Measurements from ENCODE around the gene GSN. TPM values are rescaled to one million over a fixed set of nuclear protein-coding genes. Genes with fewer than 3 reads are reported as not detected.

Gene GSN
- total and polyA plus RNA-seq, 5 donors from 2014 or later, result 2.7 to 12.1 (median 5.2) TPM

GRCh38 chr9:121303456-121304451 lies 35.8 kb downstream of the GSN start:
- Histone ChIP-seq H3K4me3 (ENCODE audit: low read depth, low read length) (no peak overlapping the region), H3K27ac (ENCODE audit: insufficient read depth, low read length, poor library complexity, severe bottlenecking) (no peak overlapping the region), H3K4me1 (ENCODE audit: control insufficient read depth, insufficient read depth, low read length, poor library complexity, severe bottlenecking) (peaks cover 6% of the 10 kb centered on the region), H3K27me3 (ENCODE audit: control insufficient read depth, insufficient read depth, low read length) (no peaks in the 10 kb centered on the region), H3K36me3 (ENCODE audit: control insufficient read depth, insufficient read depth, low read length) (no peaks in the 10 kb centered on the region), H3K9me3 (ENCODE audit: control insufficient read depth in 2 of 2, low read length in 2 of 2) (no peaks in the 10 kb centered on the region)
- Mint-ChIP-seq H3K36me3 (peaks cover 18% of the 10 kb centered on the region), H3K9me3 (no peaks in the 10 kb centered on the region), H3K4me3 (no peak overlapping the region), H3K4me1 (peaks cover 0 to 13% (median 7%) of the 10 kb centered on the region in 4 donors), H3K27ac (no peak overlapping the region), H3K27me3 (peaks cover 16% of the 10 kb centered on the region)
- ATAC-seq (ENCODE audit: low read depth in 2 of 2) (no peak), DNase-seq (no peak)

- H3K4me3 Mint-ChIP-seq, result no peak overlapping the region
- Histone ChIP-seq H3K27ac (ENCODE audit: insufficient read depth, low read length, poor library complexity, severe bottlenecking) (no peak overlapping the region), H3K4me1 (ENCODE audit: control insufficient read depth, insufficient read depth, low read length, poor library complexity, severe bottlenecking) (peaks cover 6% of the 10 kb centered on the region), H3K36me3 (ENCODE audit: control insufficient read depth, insufficient read depth, low read length) (no peaks in the 10 kb centered on the region), H3K9me3 (ENCODE audit: control insufficient read depth in 2 of 2, low read length in 2 of 2) (no peaks in the 10 kb centered on the region), H3K4me3 (ENCODE audit: low read depth, low read length) (no peak overlapping the region), H3K27me3 (ENCODE audit: control insufficient read depth, insufficient read depth, low read length) (no peaks in the 10 kb centered on the region)
- peaks cover 18% of the 10 kb centered on the region for H3K36me3 Mint-ChIP-seq
- no peak overlapping the region for H3K27ac Mint-ChIP-seq
- no peaks in the 10 kb centered on the region for H3K9me3 Mint-ChIP-seq
- no peak for ATAC-seq (ENCODE audit: low read depth in 2 of 2)
- no peak for DNase-seq
- H3K27me3 Mint-ChIP-seq, result peaks cover 11% of the 10 kb centered on the region
- peaks cover 0 to 7% (median 6%) of the 10 kb centered on the region in 4 donors for H3K4me1 Mint-ChIP-seq
Measured at GRCh38 chr9:121304707-121305106, 36.7 kb downstream of the GSN start.

- no peak for DNase-seq
- H3K36me3 ChIP-seq (ENCODE audit: control insufficient read depth, insufficient read depth, low read length), result no peaks in the 10 kb centered on the region
- Mint-ChIP-seq H3K9me3 (no peaks in the 10 kb centered on the region), H3K4me3 (no peak overlapping the region), H3K4me1 (peaks cover 0 to 2% (median under 1%) of the 10 kb centered on the region in 4 donors), H3K36me3 (peaks cover 13% of the 10 kb centered on the region), H3K27me3 (peaks cover 4% of the 10 kb centered on the region), H3K27ac (no peak overlapping the region)
- H3K4me3 ChIP-seq (ENCODE audit: low read depth, low read length), result no peak overlapping the region
- no peaks in the 10 kb centered on the region for H3K4me1 ChIP-seq (ENCODE audit: control insufficient read depth, insufficient read depth, low read length, poor library complexity, severe bottlenecking)
- no peak for ATAC-seq (ENCODE audit: low read depth in 2 of 2)
- no peaks in the 10 kb centered on the region for H3K27me3 ChIP-seq (ENCODE audit: control insufficient read depth, insufficient read depth, low read length)
- H3K27ac ChIP-seq (ENCODE audit: insufficient read depth, low read length, poor library complexity, severe bottlenecking), result no peak overlapping the region
- no peaks in the 10 kb centered on the region for H3K9me3 ChIP-seq (ENCODE audit: control insufficient read depth in 2 of 2, low read length in 2 of 2)
Measured at GRCh38 chr9:121305269-121305994, 37.5 kb downstream of the GSN start.

- H3K36me3 Mint-ChIP-seq, result peaks cover 18% of the 10 kb centered on the region
- no peak overlapping the region for H3K4me3 Mint-ChIP-seq
- no peak overlapping the region for H3K27ac Mint-ChIP-seq
Measured at GRCh38 chr9:121307976-121308375, 40.0 kb downstream of the GSN start.

GRCh38 chr9:121308765-121309164 lies 40.8 kb downstream of the GSN start:
- no peaks in the 10 kb centered on the region for H3K27me3 ChIP-seq (ENCODE audit: control insufficient read depth, insufficient read depth, low read length)
- H3K27me3 Mint-ChIP-seq, result no peaks in the 10 kb centered on the region
- no peak for ATAC-seq (ENCODE audit: low read depth in 2 of 2)
- H3K36me3 Mint-ChIP-seq, result peaks cover 20% of the 10 kb centered on the region
- H3K4me3 ChIP-seq (ENCODE audit: low read depth, low read length), result no peak overlapping the region
- H3K4me1 ChIP-seq (ENCODE audit: control insufficient read depth, insufficient read depth, low read length, poor library complexity, severe bottlenecking), result no peaks in the 10 kb centered on the region
- H3K27ac Mint-ChIP-seq, result no peak overlapping the region
- no peaks in the 10 kb centered on the region for H3K9me3 ChIP-seq (ENCODE audit: control insufficient read depth in 2 of 2, low read length in 2 of 2)
- DNase-seq, result no peak
- no peak overlapping the region for H3K4me3 Mint-ChIP-seq
- no peaks in the 10 kb centered on the region for H3K9me3 Mint-ChIP-seq
- no peaks in the 10 kb centered on the region for H3K4me1 Mint-ChIP-seq
- no peaks in the 10 kb centered on the region for H3K36me3 ChIP-seq (ENCODE audit: control insufficient read depth, insufficient read depth, low read length)
- no peak overlapping the region for H3K27ac ChIP-seq (ENCODE audit: insufficient read depth, low read length, poor library complexity, severe bottlenecking)

More at GRCh38 chr9:121307976-121308375, 40.0 kb downstream of the GSN start:
- H3K27me3 ChIP-seq (ENCODE audit: control insufficient read depth, insufficient read depth, low read length), result no peaks in the 10 kb centered on the region
- no peaks in the 10 kb centered on the region for H3K4me1 ChIP-seq (ENCODE audit: control insufficient read depth, insufficient read depth, low read length, poor library complexity, severe bottlenecking)
- DNase-seq (no peak), ATAC-seq (ENCODE audit: low read depth in 2 of 2) (no peak)
- H3K4me3 ChIP-seq (ENCODE audit: low read depth, low read length), result no peak overlapping the region
- H3K36me3 ChIP-seq (ENCODE audit: control insufficient read depth, insufficient read depth, low read length), result no peaks in the 10 kb centered on the region
- no peaks in the 10 kb centered on the region for H3K4me1 Mint-ChIP-seq
- no peaks in the 10 kb centered on the region for H3K9me3 ChIP-seq (ENCODE audit: control insufficient read depth in 2 of 2, low read length in 2 of 2)
- no peaks in the 10 kb centered on the region for H3K9me3 Mint-ChIP-seq
- no peaks in the 10 kb centered on the region for H3K27me3 Mint-ChIP-seq
- no peak overlapping the region for H3K27ac ChIP-seq (ENCODE audit: insufficient read depth, low read length, poor library complexity, severe bottlenecking)

- no peaks in the 10 kb centered on the region for H3K9me3 Mint-ChIP-seq
- H3K27ac Mint-ChIP-seq, result peak overlapping the region in 1 of 3 donors; percentile 2
- H3K27me3 Mint-ChIP-seq, result no peaks in the 10 kb centered on the region
- ATAC-seq (ENCODE audit: low read depth in 2 of 2) (no peak), DNase-seq (no peak)
- Histone ChIP-seq H3K27ac (ENCODE audit: insufficient read depth, low read length, poor library complexity, severe bottlenecking) (no peak overlapping the region), H3K9me3 (ENCODE audit: control insufficient read depth in 2 of 2, low read length in 2 of 2) (no peaks in the 10 kb centered on the region), H3K36me3 (ENCODE audit: control insufficient read depth, insufficient read depth, low read length) (no peaks in the 10 kb centered on the region), H3K27me3 (ENCODE audit: control insufficient read depth, insufficient read depth, low read length) (no peaks in the 10 kb centered on the region), H3K4me3 (ENCODE audit: low read depth, low read length) (no peak overlapping the region), H3K4me1 (ENCODE audit: control insufficient read depth, insufficient read depth, low read length, poor library complexity, severe bottlenecking) (no peaks in the 10 kb centered on the region)
- H3K36me3 Mint-ChIP-seq, result peaks cover 21% of the 10 kb centered on the region
- no peaks in the 10 kb centered on the region for H3K4me1 Mint-ChIP-seq
- H3K4me3 Mint-ChIP-seq, result no peak overlapping the region
Measured at GRCh38 chr9:121309171-121309570, 41.2 kb downstream of the GSN start.

- Histone ChIP-seq H3K27ac (ENCODE audit: insufficient read depth, low read length, poor library complexity, severe bottlenecking) (no peak overlapping the region), H3K36me3 (ENCODE audit: control insufficient read depth, insufficient read depth, low read length) (no peaks in the 10 kb centered on the region), H3K4me3 (ENCODE audit: low read depth, low read length) (no peak overlapping the region), H3K9me3 (ENCODE audit: control insufficient read depth in 2 of 2, low read length in 2 of 2) (no peaks in the 10 kb centered on the region), H3K27me3 (ENCODE audit: control insufficient read depth, insufficient read depth, low read length) (no peaks in the 10 kb centered on the region), H3K4me1 (ENCODE audit: control insufficient read depth, insufficient read depth, low read length, poor library complexity, severe bottlenecking) (no peaks in the 10 kb centered on the region)
- no peaks in the 10 kb centered on the region for H3K4me1 Mint-ChIP-seq
- H3K9me3 Mint-ChIP-seq, result no peaks in the 10 kb centered on the region
- peaks cover 20% of the 10 kb centered on the region for H3K36me3 Mint-ChIP-seq
- no peak overlapping the region for H3K27ac Mint-ChIP-seq
- ATAC-seq (ENCODE audit: low read depth in 2 of 2) (no peak), DNase-seq (no peak)
- no peaks in the 10 kb centered on the region for H3K27me3 Mint-ChIP-seq
- H3K4me3 Mint-ChIP-seq, result no peak overlapping the region
Measured at GRCh38 chr9:121309833-121310425, 42.0 kb downstream of the GSN start.
